ENCODE measurements around the gene SYMPK. TPM values are rescaled to one million over a fixed set of nuclear protein-coding genes. Genes with fewer than 3 reads are reported as not detected.

The SYMPK gene
- total RNA-seq, 1 donor from 2014 or later, result 70.0 TPM

- peak overlapping the region; percentile 69 for H3K9ac ChIP-seq (ENCODE audit: low read length)
- Mint-ChIP-seq H3K9me3 (ENCODE audit: unreplicated experiment) (no peaks in the 10 kb centered on the region), H3K27me3 (ENCODE audit: low read depth, unreplicated experiment) (peaks cover 2% of the 10 kb centered on the region), H3K4me1 (ENCODE audit: low read depth, unreplicated experiment) (peaks cover 9% of the 10 kb centered on the region), H3K4me3 (ENCODE audit: unreplicated experiment) (peak overlapping the region; percentile 64), H3K36me3 (ENCODE audit: low read depth, unreplicated experiment) (peaks cover 2% of the 10 kb centered on the region), H3K27ac (ENCODE audit: unreplicated experiment) (peak overlapping the region; percentile 12)
- H2AFZ ChIP-seq (ENCODE audit: low read depth, low read length), result peak overlapping the region; percentile 83
- TF ChIP-seq CTCF (IDR thresholded peaks at IDR 0.05; ENCODE audit: insufficient read depth, low read depth, low read length) (no peak), EZH2 (IDR thresholded peaks at IDR 0.05; ENCODE audit: insufficient read depth, low read length) (no peak)
- peaks cover 2% of the 10 kb centered on the region for H4K20me1 ChIP-seq (ENCODE audit: insufficient read depth, low read length)
- H3K27ac ChIP-seq (ENCODE audit: low read depth, low read length), result no peak overlapping the region
- DNase-seq (ENCODE audit: low read depth) (peak; percentile 17), FAIRE-seq (no peak)
- H3K9me3 ChIP-seq (ENCODE audit: insufficient read depth, low read depth, low read length), result no peaks in the 10 kb centered on the region
- H3K4me2 ChIP-seq (ENCODE audit: low read length), result peak overlapping the region; percentile 76
- no peak overlapping the region for H3K4me3 ChIP-seq (ENCODE audit: insufficient read depth, low read depth, low read length)
- H3K36me3 ChIP-seq (ENCODE audit: insufficient read depth, low read length), result no peaks in the 10 kb centered on the region
- no peaks in the 10 kb centered on the region for H3K27me3 ChIP-seq (ENCODE audit: insufficient read depth, low read length)
- peaks cover 11% of the 10 kb centered on the region for H3K4me1 ChIP-seq (ENCODE audit: insufficient read depth, low read length)
- no peaks in the 10 kb centered on the region for H3K79me2 ChIP-seq (ENCODE audit: insufficient read depth, low read length)
Measured at GRCh38 chr19:45876411-45877197, 13.7 kb upstream of the SYMPK start.

GRCh38 chr19:45876161-45876410 lies 13.1 kb upstream of the SYMPK start:
- no peak overlapping the region for H3K27ac ChIP-seq (ENCODE audit: low read depth, low read length)
- no peaks in the 10 kb centered on the region for H3K27me3 ChIP-seq (ENCODE audit: insufficient read depth, low read length)
- no peak for DNase-seq (ENCODE audit: low read depth)
- H3K9ac ChIP-seq (ENCODE audit: low read length), result peak overlapping the region; percentile 69
- Mint-ChIP-seq H3K9me3 (ENCODE audit: unreplicated experiment) (no peaks in the 10 kb centered on the region), H3K4me3 (ENCODE audit: unreplicated experiment) (peak overlapping the region; percentile 64), H3K4me1 (ENCODE audit: low read depth, unreplicated experiment) (peaks cover 7% of the 10 kb centered on the region), H3K27me3 (ENCODE audit: low read depth, unreplicated experiment) (peaks cover 2% of the 10 kb centered on the region), H3K36me3 (ENCODE audit: low read depth, unreplicated experiment) (peaks cover 2% of the 10 kb centered on the region), H3K27ac (ENCODE audit: unreplicated experiment) (peak overlapping the region; percentile 12)
- peak overlapping the region; percentile 76 for H3K4me2 ChIP-seq (ENCODE audit: low read length)
- peaks cover 11% of the 10 kb centered on the region for H3K4me1 ChIP-seq (ENCODE audit: insufficient read depth, low read length)
- no peaks in the 10 kb centered on the region for H3K36me3 ChIP-seq (ENCODE audit: insufficient read depth, low read length)
- no peak for FAIRE-seq
- H3K4me3 ChIP-seq (ENCODE audit: insufficient read depth, low read depth, low read length), result no peak overlapping the region
- peak overlapping the region; percentile 83 for H2AFZ ChIP-seq (ENCODE audit: low read depth, low read length)
- H3K9me3 ChIP-seq (ENCODE audit: insufficient read depth, low read depth, low read length), result no peaks in the 10 kb centered on the region
- no peak for TF ChIP-seq CTCF (IDR thresholded peaks at IDR 0.05; ENCODE audit: insufficient read depth, low read depth, low read length)
- TF ChIP-seq EZH2 (IDR thresholded peaks at IDR 0.05; ENCODE audit: insufficient read depth, low read length), result no peak
- no peaks in the 10 kb centered on the region for H3K79me2 ChIP-seq (ENCODE audit: insufficient read depth, low read length)
- H4K20me1 ChIP-seq (ENCODE audit: insufficient read depth, low read length), result no peaks in the 10 kb centered on the region

GRCh38 chr19:45874620-45874966 lies 11.6 kb upstream of the SYMPK start:
- H4K20me1 ChIP-seq (ENCODE audit: insufficient read depth, low read length), result no peaks in the 10 kb centered on the region
- FAIRE-seq, result no peak
- H2AFZ ChIP-seq (ENCODE audit: low read depth, low read length), result no peak overlapping the region
- TF ChIP-seq EZH2 (IDR thresholded peaks at IDR 0.05; ENCODE audit: insufficient read depth, low read length) (no peak), CTCF (IDR thresholded peaks at IDR 0.05; ENCODE audit: insufficient read depth, low read depth, low read length) (no peak)
- Mint-ChIP-seq H3K27ac (ENCODE audit: unreplicated experiment) (peak overlapping the region; percentile 2), H3K4me1 (ENCODE audit: low read depth, unreplicated experiment) (peaks cover 5% of the 10 kb centered on the region), H3K36me3 (ENCODE audit: low read depth, unreplicated experiment) (no peaks in the 10 kb centered on the region), H3K9me3 (ENCODE audit: unreplicated experiment) (no peaks in the 10 kb centered on the region), H3K27me3 (ENCODE audit: low read depth, unreplicated experiment) (no peaks in the 10 kb centered on the region), H3K4me3 (ENCODE audit: unreplicated experiment) (no peak overlapping the region)
- no peak overlapping the region for H3K4me2 ChIP-seq (ENCODE audit: low read length)
- H3K27ac ChIP-seq (ENCODE audit: low read depth, low read length), result no peak overlapping the region
- no peak overlapping the region for H3K4me3 ChIP-seq (ENCODE audit: insufficient read depth, low read depth, low read length)
- H3K9ac ChIP-seq (ENCODE audit: low read length), result no peak overlapping the region
- no peaks in the 10 kb centered on the region for H3K9me3 ChIP-seq (ENCODE audit: insufficient read depth, low read depth, low read length)
- no peaks in the 10 kb centered on the region for H3K79me2 ChIP-seq (ENCODE audit: insufficient read depth, low read length)
- DNase-seq (ENCODE audit: low read depth), result no peak
- H3K4me1 ChIP-seq (ENCODE audit: insufficient read depth, low read length), result peaks cover 11% of the 10 kb centered on the region
- no peaks in the 10 kb centered on the region for H3K27me3 ChIP-seq (ENCODE audit: insufficient read depth, low read length)
- H3K36me3 ChIP-seq (ENCODE audit: insufficient read depth, low read length), result no peaks in the 10 kb centered on the region
